Measurements from ENCODE around the gene UFD1. TPM values are rescaled to one million over a fixed set of nuclear protein-coding genes. Genes with fewer than 3 reads are reported as not detected.

The UFD1 gene, protein sequence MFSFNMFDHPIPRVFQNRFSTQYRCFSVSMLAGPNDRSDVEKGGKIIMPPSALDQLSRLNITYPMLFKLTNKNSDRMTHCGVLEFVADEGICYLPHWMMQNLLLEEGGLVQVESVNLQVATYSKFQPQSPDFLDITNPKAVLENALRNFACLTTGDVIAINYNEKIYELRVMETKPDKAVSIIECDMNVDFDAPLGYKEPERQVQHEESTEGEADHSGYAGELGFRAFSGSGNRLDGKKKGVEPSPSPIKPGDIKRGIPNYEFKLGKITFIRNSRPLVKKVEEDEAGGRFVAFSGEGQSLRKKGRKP
- 128 and 158 TPM in 2 replicates for total RNA-seq (2014; rRNA removed; shearing (Covaris generic))

DNA sequence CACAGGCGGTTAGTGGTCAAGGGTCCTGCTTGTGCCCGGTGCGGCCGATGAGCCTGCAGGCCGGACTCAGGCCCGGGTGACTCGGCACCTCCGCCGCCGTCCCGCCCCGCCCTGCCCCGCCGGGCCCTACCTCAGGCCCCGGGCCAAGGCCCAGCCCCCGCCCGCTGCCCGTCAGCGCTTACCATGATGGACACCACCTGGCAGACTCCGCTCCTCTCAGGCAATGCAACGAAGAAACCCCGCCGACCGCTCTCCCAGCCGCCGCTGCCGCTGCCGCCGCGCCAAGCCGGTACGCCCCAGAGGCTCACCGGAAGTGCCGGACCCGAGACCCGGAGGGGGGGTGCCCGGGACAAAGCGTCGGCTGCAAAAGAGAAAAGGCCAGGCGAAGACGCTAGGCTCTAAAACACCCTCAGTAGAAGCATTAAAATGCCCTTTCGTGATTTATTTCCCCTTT, at the start of gene UFD1:
Gene UFD1 (minus strand): TSS at position 293 of the 454 bp plus-strand sequence. CDS start 108 bp downstream, at position 185.
- Histone ChIP-seq H3K27me3 (replicated peaks) (no peaks in the 10 kb centered on the region), H3K4me1 (replicated peaks) (peaks cover 17% of the 10 kb centered on the region), H3K36me3 (peaks cover 62% of the 10 kb centered on the region), H3K4me3 (peak within 1 kb of the TSS; percentile 64), H3K27ac (peak within 1 kb of the TSS; percentile 100), H3K9me3 (replicated peaks) (no peaks in the 10 kb centered on the region)
- DNase-seq (ENCODE audit: low read depth in 1 of 2, low spot score in 2 of 2), result peak in 1 of 2 experiments; percentile 84

DNA sequence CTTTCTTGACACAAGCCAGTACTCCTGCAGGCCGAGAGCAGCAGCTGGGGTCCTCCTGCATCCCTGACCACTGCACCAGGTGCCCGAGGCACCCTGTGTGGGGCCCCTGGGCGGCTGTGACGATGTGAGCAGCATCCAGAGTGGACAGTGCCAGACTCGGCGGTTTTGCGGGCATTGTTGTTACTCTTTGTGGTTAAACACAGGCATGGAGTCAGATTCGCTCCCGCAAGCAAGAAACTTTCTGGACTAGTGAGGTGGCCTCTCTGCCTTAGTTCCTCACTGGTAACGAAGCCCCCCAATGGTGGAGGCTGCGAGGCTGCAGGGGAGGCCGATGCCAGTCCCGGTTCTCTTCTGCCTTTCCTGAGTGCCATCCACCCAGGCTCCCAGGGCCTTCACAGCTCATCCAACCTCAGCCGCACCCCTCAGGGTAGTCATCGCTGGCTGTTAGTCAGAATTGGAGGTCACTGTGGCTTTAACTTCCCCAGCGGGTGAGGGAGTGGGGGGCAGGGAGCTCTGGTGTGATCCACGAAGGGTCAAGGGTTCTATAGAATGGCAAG, 48.9 kb upstream of the UFD1 start:
- no peaks in the 10 kb centered on the region for H3K36me3 ChIP-seq
- H3K4me1 ChIP-seq (replicated peaks), result peaks cover 24% of the 10 kb centered on the region
- no peak overlapping the region for H3K27ac ChIP-seq
- H3K27me3 ChIP-seq (replicated peaks), result peaks cover 31% of the 10 kb centered on the region
- no peaks in the 10 kb centered on the region for H3K9me3 ChIP-seq (replicated peaks)
- DNase-seq (ENCODE audit: low read depth in 1 of 2, low spot score in 2 of 2), result no peak
- no peak overlapping the region for H3K4me3 ChIP-seq

DNA sequence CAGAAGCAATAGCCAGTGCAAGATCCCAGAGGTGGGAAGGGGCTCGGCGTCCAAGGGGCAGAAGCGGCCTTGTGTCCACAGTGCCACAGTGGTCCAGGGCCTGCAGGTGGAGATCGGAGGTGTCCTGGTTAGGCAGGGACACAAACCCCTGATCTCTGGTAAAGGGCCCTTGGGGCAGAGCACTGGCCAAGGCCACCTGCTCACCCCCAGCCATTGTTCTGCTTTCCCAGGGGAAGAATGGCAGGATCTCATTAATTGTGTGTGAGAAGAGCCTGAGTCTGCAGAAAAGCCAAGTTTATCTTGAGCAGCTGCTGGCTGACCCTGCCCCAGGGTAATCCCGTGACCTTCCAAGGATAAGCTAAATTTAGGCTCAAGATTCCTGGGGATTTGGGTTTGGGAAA, 48.3 kb upstream of the UFD1 start:
- no peak for DNase-seq (ENCODE audit: low read depth in 1 of 2, low spot score in 2 of 2)
- no peaks in the 10 kb centered on the region for H3K36me3 ChIP-seq
- H3K27me3 ChIP-seq (replicated peaks), result peaks cover 36% of the 10 kb centered on the region
- H3K4me3 ChIP-seq, result no peak overlapping the region
- no peak overlapping the region for H3K27ac ChIP-seq
- no peaks in the 10 kb centered on the region for H3K9me3 ChIP-seq (replicated peaks)
- H3K4me1 ChIP-seq (replicated peaks), result peaks cover 24% of the 10 kb centered on the region

DNA sequence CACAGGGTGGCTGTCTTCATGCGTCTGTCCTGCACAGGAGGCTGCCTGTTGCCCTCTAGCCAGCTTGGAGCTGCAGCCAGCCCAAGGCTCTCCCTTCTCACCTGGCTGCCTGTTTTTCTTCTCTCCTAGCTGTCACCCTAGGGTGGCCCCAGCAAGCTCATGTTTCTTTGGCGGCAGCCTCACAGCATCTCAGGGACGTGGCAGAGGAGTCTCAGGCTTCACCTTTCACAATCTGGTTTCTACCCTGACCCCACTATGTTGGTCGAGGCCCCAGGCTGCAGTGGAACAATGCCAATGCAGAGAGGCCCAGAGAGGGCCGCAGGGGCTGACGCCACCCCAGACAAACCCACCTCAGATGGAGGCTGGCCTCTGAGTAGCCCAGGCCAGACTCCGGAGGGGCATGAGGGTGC, 47.7 kb upstream of the UFD1 start:
- Histone ChIP-seq H3K9me3 (replicated peaks) (no peaks in the 10 kb centered on the region), H3K27ac (no peak overlapping the region), H3K27me3 (replicated peaks) (peaks cover 40% of the 10 kb centered on the region), H3K36me3 (no peaks in the 10 kb centered on the region), H3K4me3 (no peak overlapping the region), H3K4me1 (replicated peaks) (peaks cover 24% of the 10 kb centered on the region)
- DNase-seq (ENCODE audit: low read depth in 1 of 2, low spot score in 2 of 2), result peak in 1 of 2 experiments; percentile 33

DNA sequence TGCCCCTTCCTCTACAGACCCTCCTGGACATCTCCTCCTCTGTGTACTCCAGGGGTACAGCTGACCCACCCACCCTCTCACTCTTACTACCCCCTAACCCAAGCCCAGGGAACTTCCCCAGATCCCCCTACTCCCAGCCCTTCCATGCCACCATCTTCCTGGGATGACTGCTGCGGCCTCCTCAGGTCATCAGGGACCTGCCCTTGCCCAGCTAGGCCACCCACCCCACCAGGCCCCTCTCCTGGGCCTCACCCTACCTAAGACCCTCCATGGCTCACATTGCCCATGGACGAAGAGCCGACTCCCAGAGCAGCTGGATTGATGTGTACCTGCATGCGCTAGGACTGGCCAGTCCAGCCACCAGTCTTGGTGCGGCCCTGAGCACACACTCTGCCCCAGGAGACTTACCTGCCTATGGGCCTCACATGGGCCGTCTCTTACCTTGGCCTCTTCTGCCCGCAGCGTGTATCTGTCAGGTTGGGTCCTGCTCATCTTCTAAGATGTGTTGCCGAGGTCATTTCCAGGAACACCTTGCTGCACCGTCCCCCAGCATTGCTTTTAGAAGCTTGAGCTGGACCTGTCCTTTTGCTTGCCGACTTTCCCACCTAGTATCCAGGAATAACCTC, 47.2 kb upstream of the UFD1 start:
- no peak for DNase-seq (ENCODE audit: low read depth in 1 of 2, low spot score in 2 of 2)

DNA sequence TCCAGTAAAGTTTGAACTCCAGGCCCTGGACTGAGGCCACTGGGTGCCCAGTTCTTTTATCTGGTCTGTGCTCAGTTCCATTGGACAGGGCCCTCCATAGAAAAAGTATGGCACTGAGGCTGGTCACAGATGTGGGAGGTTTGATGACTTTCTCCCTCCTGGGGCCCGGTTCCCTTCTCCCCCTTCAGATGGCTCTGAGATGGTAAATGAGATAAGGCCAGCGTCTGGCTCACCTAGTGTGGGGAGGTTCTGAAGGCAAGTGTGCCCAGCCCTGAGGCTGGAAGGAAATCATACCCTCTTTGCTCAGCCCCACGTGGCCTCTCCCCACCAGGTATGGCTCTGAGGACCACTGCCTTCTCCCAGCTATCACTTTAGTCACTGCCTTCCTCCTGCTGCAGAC, 46.7 kb upstream of the UFD1 start:
- H3K27ac ChIP-seq, result no peak overlapping the region
- H3K9me3 ChIP-seq (replicated peaks), result no peaks in the 10 kb centered on the region

More for the DNA sequence above, 47.2 kb upstream of the UFD1 start:
- Histone ChIP-seq H3K9me3 (replicated peaks) (no peaks in the 10 kb centered on the region), H3K4me3 (no peak overlapping the region), H3K4me1 (replicated peaks) (peaks cover 24% of the 10 kb centered on the region), H3K27ac (no peak overlapping the region), H3K36me3 (peaks cover 3% of the 10 kb centered on the region; the same call in 1 of the 2 replicates), H3K27me3 (replicated peaks) (peaks cover 40% of the 10 kb centered on the region)

DNA sequence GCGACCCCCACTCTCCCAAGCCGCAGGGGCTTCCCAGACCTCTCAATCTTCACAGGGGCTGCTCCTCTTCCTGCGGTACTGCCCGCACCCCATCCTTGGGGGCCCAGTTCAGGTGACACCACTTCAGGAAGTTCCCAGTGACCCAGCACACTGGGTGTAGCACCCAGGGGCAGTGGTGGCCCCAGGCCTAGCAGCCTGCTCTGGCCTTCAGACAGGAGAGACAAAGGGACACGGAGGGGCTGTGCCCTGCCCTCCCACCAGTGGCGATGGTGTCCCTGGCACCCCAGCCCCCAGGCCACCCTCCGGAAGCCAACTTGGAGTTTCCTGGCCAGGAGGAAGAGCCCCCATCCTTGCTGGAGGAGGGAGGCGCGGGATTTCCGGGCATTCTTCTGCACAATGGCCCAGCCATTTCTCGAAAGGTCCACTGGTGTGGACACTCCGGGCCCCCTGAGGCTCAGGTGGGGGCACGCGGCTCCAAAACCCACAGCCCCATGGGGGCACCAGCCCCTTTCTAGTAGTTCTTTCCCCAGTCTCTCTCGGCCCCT, 46.2 kb upstream of the UFD1 start:
- Histone ChIP-seq H3K4me3 (no peak overlapping the region), H3K27ac (no peak overlapping the region), H3K36me3 (peaks cover 3% of the 10 kb centered on the region; the same call in 1 of the 2 replicates), H3K9me3 (replicated peaks) (no peaks in the 10 kb centered on the region), H3K27me3 (replicated peaks) (peaks cover 40% of the 10 kb centered on the region), H3K4me1 (replicated peaks) (peaks cover 24% of the 10 kb centered on the region)
- DNase-seq (ENCODE audit: low read depth in 1 of 2, low spot score in 2 of 2), result peak in 1 of 2 experiments; percentile 40

More for the DNA sequence above, 46.7 kb upstream of the UFD1 start:
- Histone ChIP-seq H3K36me3 (peaks cover 3% of the 10 kb centered on the region; the same call in 1 of the 2 replicates), H3K4me3 (no peak overlapping the region), H3K27me3 (replicated peaks) (peaks cover 40% of the 10 kb centered on the region), H3K4me1 (replicated peaks) (peaks cover 24% of the 10 kb centered on the region)
- peak in 1 of 2 experiments; percentile 30 for DNase-seq (ENCODE audit: low read depth in 1 of 2, low spot score in 2 of 2)

DNA sequence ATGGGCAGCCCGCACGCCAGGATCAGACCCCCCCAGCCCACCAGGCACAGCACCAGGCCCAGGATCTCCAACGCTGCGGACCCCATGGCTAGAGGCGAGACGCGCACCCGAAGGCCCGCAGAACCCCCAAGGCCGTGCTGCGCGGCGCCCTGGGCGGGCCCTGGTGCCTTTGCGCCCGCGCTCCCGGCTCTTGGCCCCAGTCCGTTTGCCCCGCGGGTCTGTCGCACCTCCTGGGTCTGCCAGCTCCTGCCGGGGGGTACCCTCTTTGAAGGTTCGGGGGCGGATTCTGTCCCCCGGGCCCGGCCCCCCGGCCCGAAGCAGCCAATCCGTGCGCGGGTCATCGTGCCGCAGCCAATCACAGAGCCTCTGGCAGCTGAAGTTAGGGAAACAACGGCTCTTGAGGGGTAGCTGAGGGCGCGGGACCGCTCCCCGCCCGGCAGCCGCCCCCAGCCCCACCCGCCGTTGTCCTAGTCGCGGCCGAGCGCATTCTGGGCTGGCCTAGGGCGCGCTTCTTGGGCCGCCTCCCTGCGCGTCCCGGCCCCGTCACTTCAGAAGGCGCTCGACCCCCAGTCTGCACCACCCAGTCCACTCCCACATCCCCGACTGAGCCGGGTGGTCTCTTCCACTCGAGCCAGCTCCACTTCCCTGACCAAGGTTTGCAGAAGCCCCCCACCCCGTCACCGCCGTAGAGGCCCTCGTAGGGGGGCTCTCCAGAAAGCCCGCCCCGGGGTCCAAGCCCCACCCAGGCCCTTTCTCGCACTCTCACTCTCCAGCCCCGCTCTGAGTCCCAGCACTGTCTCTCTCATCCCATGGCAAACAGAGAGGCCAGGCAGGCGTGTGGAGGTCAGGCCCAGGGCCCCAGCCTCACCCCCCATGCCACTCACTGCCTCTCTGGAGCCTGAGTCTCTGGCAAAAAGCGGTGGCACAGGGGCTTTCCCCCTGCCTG, 45.5 kb upstream of the UFD1 start, which contains the start of gene CLDN5:
Gene CLDN5 (minus strand): TSS at position 241 of the 946 bp plus-strand sequence. CDS start 155 bp downstream, at position 86.
- no peak within 1 kb of the TSS for H3K27ac ChIP-seq
- H3K4me1 ChIP-seq (replicated peaks), result peaks cover 24% of the 10 kb centered on the region
- H3K9me3 ChIP-seq (replicated peaks), result no peaks in the 10 kb centered on the region
- H3K27me3 ChIP-seq (replicated peaks), result peaks cover 40% of the 10 kb centered on the region
- H3K4me3 ChIP-seq, result 0 out of 2 replicates have a peak within 1 kb of the TSS, but pooled peaks have one; percentile 10
- H3K36me3 ChIP-seq, result peaks cover 3% of the 10 kb centered on the region; the same call in 1 of the 2 replicates
- DNase-seq (ENCODE audit: low read depth in 1 of 2, low spot score in 2 of 2), result peak in 1 of 2 experiments; percentile 43

DNA sequence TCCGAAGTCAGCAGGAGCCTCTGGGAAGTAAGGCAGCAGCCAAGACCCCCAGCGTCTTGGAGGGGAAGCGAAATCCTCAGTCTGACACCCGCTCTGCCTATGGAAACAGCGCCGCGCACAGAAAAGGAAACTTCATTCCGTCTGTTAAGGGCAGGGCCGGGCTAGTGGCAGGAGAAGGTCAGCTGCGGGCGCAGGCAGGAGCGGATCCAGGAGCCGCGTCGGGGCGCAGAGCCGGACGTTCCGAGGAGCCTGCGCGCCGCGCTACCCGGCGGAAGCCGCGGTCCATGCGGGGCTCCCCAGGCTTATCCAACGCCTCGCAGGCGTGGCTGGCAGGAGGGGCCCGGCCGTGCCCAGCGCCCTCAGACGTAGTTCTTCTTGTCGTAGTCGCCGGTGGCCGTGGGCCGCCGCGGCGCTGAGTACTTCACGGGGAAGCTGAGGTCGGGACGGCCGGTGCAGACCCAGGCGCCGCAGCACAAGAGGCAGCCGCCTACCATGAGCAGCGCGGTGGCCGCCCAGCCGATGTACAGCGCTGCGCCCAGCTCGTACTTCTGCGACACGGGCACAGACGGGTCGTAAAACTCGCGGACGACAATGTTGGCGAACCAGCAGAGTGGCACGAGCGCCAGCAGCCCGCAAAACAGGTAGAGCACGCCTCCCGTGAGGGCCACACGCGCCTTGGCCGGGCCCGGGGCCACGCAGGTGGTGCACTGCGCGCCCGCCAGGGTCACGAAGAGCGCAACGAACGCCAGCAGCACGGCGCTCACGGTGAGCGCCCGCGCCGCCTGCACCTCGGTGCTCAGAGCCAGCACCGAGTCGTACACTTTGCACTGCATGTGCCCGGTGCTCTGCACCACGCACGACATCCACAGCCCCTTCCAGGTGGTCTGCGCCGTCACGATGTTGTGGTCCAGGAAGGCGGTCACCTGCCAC, 44.5 kb upstream of the UFD1 start:
- peak; percentile 26 to 41 for DNase-seq (ENCODE audit: low read depth in 1 of 2, low spot score in 2 of 2)
- Histone ChIP-seq H3K4me3 (no peak overlapping the region), H3K36me3 (peaks cover 8% of the 10 kb centered on the region)

DNA sequence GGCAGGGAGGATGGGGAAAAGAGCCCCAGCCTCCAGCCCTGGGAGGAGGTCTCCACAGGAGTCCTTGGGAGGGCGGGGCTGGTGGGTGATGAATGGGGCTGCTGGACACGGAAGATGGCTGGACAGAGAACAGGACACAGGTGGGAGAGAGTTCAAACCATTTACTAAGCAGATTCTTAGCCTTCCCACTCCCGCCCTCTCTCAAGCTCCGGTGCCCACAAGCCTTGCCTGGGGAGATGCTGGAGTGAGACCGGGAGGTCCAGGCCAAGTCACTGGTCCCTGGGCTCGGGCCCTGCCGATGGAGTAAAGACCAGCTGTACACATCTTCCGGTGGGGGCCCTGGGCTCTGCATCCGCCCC, 43.9 kb upstream of the UFD1 start:
- no peak overlapping the region for H3K4me3 ChIP-seq
- H3K27me3 ChIP-seq (replicated peaks), result peaks cover 40% of the 10 kb centered on the region
- H3K9me3 ChIP-seq (replicated peaks), result no peaks in the 10 kb centered on the region
- H3K4me1 ChIP-seq (replicated peaks), result peaks cover 19% of the 10 kb centered on the region
- H3K27ac ChIP-seq, result no peak overlapping the region
- peaks cover 10% of the 10 kb centered on the region for H3K36me3 ChIP-seq
- no peak for DNase-seq (ENCODE audit: low read depth in 1 of 2, low spot score in 2 of 2)

More for the DNA sequence above, 44.5 kb upstream of the UFD1 start:
- no peaks in the 10 kb centered on the region for H3K9me3 ChIP-seq (replicated peaks)
- peaks cover 40% of the 10 kb centered on the region for H3K27me3 ChIP-seq (replicated peaks)
- H3K4me1 ChIP-seq (replicated peaks), result peaks cover 24% of the 10 kb centered on the region
- no peak overlapping the region for H3K27ac ChIP-seq

DNA sequence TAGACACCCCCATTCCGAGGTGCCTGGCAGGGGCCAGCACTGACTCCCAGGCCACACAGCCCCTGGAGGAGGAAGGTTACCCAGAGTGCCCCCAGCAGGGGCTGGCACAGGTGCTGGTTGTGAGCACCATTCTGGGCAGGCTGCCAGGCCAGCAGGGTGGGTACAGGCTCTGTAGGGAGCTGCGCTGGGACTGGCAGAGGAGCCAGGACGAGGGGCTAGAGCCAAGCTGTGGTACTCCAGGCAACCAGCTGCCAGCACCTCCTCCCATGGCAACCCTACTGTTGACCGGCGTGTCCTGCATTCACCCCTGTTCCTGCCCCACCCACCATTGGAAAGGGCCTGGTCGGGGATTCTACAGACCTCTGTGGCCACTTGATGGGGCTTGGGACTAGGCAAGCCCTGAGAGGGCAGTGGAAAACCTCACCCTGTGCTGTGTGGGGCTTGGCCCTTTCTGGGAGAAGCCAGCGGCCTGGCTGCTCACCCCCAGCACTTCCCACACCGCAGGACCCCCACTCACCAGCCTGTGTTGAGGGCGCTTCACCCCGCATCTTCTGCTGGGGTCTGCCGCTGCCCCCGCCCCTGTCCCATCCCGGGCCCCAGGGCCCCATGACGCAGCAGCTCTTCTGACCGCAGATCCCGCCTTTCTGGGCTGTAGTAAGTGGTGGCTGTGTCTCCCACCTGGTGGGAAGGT, 43.3 kb upstream of the UFD1 start:
- Histone ChIP-seq H3K4me1 (replicated peaks) (peaks cover 18% of the 10 kb centered on the region), H3K4me3 (no peak overlapping the region), H3K9me3 (replicated peaks) (no peaks in the 10 kb centered on the region), H3K27me3 (replicated peaks) (peaks cover 40% of the 10 kb centered on the region), H3K27ac (no peak overlapping the region), H3K36me3 (peaks cover 14% of the 10 kb centered on the region)
- peak in 1 of 2 experiments; percentile 45 for DNase-seq (ENCODE audit: low read depth in 1 of 2, low spot score in 2 of 2)

Measured in SJSA1 (cell line).